ENCODE measurements around the gene ZMYND10.

DNA sequence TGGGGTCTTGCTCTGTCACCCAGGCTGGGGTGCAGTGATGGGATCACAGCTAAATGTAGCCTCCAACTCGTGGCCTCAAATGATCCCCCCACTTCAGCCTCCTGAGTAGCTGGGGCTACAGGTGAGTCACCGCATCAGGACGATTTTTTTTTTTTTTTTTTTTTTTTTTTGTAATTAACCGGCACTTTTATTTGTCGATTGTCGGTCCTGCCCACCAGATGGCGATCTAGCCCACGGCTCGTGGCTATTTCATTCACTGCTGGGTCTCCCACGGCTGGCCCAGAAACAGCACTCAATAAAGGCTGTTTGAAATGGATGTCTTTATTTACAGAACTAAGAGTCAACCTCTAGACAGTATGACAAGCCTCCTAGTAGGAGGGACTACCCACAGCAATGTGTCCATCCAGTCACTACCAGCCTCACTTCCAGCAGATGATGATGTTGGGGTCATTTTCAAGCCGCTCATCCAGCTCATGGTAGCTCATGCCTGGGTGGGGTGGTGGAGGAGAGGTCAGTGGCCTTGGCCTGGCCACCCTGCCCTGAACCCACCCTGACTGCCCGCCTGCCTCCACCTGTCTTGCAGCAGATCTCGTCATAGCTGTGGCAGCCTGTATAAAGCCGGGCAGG lies 1.8 kb upstream of the ZMYND10 start:
- TF ChIP-seq, protein P1, sequence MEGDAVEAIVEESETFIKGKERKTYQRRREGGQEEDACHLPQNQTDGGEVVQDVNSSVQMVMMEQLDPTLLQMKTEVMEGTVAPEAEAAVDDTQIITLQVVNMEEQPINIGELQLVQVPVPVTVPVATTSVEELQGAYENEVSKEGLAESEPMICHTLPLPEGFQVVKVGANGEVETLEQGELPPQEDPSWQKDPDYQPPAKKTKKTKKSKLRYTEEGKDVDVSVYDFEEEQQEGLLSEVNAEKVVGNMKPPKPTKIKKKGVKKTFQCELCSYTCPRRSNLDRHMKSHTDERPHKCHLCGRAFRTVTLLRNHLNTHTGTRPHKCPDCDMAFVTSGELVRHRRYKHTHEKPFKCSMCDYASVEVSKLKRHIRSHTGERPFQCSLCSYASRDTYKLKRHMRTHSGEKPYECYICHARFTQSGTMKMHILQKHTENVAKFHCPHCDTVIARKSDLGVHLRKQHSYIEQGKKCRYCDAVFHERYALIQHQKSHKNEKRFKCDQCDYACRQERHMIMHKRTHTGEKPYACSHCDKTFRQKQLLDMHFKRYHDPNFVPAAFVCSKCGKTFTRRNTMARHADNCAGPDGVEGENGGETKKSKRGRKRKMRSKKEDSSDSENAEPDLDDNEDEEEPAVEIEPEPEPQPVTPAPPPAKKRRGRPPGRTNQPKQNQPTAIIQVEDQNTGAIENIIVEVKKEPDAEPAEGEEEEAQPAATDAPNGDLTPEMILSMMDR (conservative IDR thresholded peaks at IDR 0.05 in 1 of 2, IDR thresholded peaks at IDR 0.05 in 1 of 2; ENCODE audit: extremely low read depth in 1 of 2, insufficient read depth in 1 of 2, low read depth in 1 of 2, low read length in 2 of 2): peak; percentile 52 to 60
- TF ChIP-seq EZH2 (IDR thresholded peaks at IDR 0.05; ENCODE audit: borderline replicate concordance, low read length): no peak
